Nucleus accumbens (tissue), 56 donors: ENCODE results near the gene ZNF665.
"Not testable (repeated sequence)": the region's sequence is repeated elsewhere in the genome, so short reads cannot be mapped to it uniquely, and the experiment has no call there.

Experiments used
- DNase-seq, 56 donors: peaks; one replicate each; lab custom pipeline; 2025; lab: John Stamatoyannopoulos, UW

Gene ZNF665

DNA sequence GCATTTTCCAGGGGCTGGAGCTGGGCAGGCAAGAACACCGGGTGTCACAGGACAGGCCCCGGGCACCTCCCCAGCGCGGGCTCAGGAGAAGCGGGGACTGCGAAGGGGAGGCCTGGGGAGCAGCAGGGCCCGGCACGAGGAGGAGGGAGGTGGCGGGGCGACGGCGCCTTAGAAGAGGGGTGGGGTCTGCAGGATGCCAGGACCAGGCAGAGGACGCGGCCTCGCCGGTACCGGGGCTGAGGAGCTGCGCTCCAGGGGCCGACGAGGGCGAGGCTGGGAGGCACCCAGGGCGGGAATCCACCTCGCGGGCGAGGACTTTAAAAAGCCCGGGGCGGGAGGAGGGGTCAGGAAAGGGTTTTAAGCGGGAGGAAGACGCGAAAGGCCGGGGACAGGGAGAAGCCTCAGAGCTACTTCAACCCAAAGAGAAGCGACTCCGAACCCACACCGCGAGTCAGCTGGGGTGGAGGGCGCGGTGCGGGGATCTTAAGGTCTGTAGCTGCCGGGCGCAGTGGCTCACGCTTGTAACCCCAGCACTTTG is 35.0 kb downstream of the ZNF665 start:
- peak in 22 of 56 donors; percentile 1 to 38 (median 12) for DNase-seq

DNA sequence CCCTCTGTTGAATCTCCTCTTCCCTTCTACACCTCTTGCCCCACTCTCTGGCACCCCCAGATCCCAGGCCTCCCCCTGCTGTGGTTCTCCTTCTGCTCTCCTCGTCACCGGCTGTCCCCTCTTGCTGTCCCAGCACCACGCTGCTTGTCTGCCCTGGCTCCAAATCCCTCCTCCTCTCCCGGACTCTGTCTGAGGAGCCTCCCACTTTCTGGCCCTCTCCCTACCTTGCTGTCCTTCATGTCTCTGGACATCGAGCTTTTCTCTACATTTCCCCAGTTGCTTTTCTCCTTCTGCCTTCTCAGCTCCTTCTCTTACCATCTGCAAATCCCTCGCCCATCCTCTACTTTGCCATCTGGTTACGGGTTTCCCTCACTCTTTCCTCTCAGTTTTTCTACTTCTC is 35.5 kb downstream of the ZNF665 start:
- peak in 6 of 56 donors; percentile 0 to 40 (median 6) for DNase-seq

DNA sequence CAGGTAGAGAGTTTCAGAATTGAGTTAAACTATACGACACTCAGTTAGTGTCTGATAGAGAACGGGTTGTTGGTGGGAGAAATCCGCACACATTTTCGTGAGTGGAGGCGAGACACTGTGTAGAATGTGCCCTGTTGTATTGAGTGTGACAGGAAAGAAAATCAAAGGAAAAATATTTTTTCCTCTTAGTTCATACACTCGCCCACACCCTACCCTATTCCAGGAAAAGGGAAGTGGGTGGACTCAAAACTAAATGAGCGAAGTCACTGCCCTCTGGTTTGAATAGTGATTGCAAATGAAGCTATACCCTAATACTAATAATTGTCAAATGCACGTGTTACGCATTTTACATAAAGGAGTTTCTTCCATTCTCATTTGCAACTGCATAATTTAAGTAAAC is 36.3 kb downstream of the ZNF665 start:
- DNase-seq, result peak in 2 of 56 donors; percentile 21 to 25

DNA sequence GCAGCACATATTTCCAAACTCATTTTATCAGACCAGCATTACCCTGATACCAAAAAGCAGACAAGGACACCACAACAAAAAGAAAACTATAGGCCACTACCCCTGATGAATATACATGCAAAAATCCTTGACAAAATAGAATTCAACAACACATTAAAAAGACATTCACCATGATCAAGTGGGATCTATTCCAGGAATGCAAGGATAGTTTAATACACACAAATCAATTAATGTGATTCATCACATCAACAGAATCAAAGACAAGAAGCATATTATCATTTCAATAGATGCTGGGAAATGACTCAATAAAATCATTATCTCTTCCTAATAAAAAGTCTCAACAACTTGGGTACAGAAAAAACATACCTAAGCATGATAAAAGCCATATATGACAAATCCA is 45.5 kb downstream of the ZNF665 start:
- DNase-seq, result no peak

DNA sequence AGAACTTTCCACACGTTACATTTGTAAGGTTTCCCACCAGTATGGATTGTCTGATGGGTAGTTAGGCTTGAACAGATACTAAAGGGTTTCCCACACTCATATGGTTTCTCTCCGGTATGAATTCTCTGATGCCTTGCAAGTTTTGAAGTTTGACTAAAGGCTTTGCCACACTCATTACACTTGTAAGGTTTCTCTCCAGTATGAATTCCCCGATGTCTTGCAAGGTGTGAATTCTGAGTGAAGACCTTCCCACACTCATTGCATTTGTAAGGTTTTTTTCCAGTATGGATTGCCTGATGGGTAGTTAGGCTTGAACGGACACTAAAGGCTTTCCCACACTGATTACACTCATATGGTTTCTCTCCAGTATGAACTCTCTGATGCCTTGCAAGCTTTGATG is 52.8 kb downstream of the ZNF665 start:
- DNase-seq, result no peak

DNA sequence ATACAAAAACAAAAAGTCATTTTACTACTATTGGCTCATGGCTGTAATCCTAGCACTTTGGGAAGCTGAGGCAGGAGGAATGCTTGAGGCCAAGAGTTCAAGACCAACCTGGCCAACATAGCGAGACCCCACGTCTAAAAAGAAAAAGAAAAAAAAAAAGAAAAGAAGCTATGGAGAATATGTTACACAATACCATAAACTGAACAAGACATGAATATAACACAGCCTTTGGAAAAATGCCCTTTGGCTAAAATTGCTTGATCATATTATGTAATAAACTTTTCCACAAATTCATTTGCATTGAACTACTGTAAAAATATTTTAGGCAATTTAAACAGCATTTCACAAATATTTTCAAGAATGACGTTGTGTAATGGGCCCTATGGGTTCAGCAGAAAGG is 56.7 kb downstream of the ZNF665 start:
- no peak for DNase-seq

DNA sequence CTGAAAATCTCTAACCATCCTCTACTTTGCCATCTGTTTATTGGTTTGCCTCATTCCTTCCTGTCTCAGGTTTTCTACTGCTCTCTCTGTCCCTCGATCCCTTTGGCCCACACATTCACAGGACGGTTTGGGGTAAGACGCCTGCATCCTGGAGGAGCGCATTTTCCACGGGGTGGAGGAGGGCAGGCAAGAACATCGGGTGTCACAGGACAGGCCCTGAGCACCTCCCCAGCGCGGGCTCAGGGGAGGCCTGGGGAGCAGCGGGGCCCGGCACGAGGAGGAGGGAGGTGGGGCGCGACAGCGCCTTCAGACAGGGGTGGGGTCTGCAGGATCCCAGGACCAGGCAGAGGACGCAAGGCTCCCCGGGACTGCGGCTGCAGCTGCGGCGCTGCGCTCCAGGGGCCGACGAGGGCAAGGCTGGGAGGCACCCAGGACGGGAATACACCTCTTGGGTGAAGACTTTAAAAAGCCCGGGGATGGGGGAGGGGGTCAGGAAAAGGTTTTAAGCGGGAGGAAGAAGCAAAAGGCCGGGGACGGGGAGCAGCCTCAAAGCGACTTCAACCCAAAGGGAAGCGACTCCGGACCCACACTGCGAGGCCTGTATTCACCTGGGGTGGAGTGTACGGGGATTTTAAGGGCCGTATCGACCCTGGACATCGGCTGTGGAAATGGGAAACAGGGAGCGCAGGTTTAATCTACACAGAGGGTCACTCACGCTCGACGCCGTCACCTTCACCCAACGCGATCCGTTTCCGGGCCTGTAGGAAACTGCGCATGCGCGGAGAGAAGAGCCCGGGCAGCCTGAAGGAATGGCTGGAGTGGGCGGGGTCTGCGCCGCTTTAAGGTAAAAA is 60.8 kb downstream of the ZNF665 start, which contains the start of gene ZNF415:
Gene ZNF415 (minus strand): TSS at position 770 of the 851 bp plus-strand sequence. CDS start 10,234 bp downstream, outside the sequence.
- DNase-seq, result peak in 54 of 56 donors; percentile 30 to 92 (median 71)

DNA sequence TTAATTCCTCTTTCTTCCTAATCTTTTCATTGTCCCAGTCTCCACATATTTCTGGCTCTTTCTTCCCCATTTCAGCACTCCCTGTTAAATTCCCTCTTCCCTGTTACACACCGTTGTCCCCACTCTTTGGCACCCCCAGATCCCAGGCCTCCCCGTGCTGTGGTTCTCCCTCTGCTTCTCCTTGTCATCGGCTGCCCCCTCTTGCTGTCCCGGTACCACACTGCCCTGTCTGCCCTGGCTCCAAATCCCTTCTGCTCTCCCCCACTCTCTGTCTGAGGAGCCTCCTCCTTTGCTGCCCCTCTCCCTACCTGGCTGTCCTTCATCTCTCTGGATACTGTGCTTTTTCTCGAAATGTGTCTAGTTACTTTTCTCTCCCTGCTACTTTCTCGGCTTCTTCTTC is 61.4 kb downstream of the ZNF665 start:
- DNase-seq, result peak in 24 of 56 donors; percentile 1 to 50 (median 22)

DNA sequence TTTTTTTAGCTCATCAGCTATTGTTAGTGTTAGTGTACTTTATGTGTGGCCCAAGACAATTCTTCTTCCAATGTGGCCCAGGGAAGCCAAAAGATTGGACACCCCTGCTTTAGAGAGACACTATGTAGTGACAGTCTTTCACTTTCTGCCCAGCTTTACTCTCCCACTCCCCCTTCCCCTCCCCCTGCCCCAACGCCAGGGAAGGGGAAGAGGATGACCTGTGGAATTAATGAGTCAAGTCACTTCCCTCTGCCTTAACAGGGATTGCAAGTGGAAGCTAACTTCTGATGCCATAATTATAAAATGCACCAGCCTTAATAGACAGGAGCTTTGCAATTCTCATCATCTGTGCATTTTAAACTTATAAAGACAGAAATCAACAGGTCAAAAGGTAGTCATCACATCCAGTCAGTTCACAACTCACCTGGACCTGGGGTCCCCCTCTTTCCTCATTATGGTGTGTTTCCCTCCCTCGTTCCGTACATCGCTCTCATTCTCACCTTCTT is 62.0 kb downstream of the ZNF665 start:
- DNase-seq, result peak in 1 of 56 donors; percentile 1

DNA sequence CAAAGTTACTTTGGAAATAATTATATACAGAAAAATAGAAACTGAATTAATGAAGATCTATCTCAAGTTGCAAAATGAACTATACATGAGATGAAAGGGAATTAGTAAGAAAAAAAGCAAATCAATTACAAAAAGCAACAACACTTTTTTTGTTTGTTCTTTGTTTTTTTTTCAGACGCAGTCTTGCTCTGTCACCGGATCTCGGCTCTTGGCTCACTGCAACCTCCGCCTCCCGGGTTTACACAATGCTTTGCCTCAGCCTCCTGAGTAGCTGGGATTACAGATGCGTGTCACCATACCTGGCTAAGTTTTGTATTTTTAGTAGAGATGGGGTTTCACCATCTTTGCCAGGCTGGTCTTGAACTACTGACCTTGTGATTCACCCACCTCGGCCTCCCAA is 62.7 kb downstream of the ZNF665 start:
- DNase-seq, result peak in 11 of 56 donors; percentile 2 to 20 (median 10)

DNA sequence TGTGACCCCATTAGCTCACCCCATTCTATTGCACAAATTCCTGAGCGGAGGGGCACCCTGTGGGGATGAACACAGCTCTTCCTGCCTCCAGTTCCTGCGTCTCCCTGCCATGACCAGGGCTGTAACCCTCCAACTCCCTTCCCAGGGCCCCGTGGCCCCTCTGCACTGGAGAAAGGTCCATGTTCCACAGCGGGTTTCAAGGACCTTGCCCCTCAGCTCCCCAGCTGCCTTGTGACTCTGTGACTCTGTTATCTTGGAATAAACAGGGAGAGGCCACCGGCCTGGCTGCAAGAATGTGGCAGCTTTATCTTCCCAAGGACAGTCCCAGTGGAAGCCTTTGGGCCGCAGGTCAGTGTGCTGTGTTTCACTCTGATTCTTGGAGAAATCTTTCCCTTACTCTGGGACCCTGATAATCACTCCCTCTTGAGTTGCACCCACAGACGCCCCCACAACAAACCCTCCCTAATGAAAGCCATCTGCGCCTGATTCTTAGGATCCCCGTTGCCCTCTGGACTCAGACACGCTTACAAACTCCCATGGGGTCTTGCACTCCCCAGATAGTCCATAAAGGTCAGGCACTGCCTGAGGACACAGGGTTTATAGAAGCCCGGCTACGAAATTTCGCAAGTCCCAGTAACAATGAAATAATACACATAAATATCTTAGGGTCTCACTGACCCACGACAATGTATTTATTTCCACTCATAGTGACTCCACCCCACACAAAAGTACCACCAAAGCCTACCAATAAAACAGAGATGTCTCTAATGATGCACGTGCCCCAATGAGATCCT is 66.2 kb downstream of the ZNF665 start:
- DNase-seq, result not testable (repeated sequence)

DNA sequence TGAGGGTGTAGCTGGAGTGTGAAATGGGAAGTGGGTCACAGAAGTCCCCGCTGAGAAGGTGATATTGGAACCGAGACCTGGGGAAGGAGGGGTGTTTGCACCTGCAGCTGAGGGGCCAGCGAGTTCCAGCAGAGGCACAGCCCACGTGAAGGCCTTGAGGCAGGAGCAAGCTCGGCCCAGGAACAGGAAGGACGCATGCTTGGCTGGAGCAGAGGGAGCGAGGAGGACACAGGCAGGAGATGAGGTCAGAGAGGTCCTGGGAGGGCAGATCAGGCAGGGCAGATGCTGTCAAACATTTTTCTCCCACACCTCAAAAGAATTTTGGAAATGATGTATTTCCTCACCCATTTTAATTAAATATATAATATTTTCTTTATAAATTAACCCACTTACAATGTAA is 69.8 kb downstream of the ZNF665 start:
- DNase-seq, result no peak
